GM11168 (cell line): ENCODE data around the gene DCLRE1A.

Source experiments
- in situ Hi-C: fragments of 300-500 bp; cut with MboI; formaldehyde crosslinking; loops from one replicate; pipeline ENCODE4 v1.12.0; 2022; ENCODE audit warnings: low sequenced_read_pairs; ENCODE audit not compliant: unreplicated experiment

DCLRE1A gene

GRCh38 chr10:113802997-113803396 is 50.9 kb downstream of the DCLRE1A start:
- in situ Hi-C loops, result loop anchor here (5.0 kb wide), 1 partner anchor 299 kb away; no protein-coding TSS in a partner anchor

GRCh38 chr10:113801569-113801968 is 52.3 kb downstream of the DCLRE1A start:
- in situ Hi-C loops, result loop anchor here (5.0 kb wide), 1 partner anchor 301 kb away; no protein-coding TSS in a partner anchor

GRCh38 chr10:113791691-113792090 is 62.2 kb downstream of the DCLRE1A start:
- in situ Hi-C loops, result no loop called here

DNA sequence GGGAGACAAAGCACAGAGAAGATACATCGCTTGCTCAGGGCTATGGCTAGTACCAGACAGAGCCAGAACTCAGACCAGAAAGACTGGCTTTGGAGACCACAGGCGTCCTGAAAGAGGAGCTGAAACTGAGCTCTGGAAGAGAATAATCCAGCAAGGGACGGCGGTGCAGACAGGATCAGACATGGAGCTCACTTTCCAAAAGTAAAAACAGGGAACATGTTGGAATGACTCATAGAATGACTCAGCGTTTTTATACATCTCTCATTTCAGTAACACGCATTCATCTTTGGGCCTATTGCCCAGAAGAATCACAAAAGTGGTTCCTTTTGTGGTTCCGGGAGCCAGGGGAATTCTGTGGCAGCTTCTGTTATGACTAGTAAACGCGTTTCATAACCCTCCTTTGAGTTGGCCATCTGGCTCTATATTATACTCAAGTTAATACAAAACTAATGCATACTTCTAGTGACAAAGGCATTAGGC is 65.2 kb downstream of the DCLRE1A start:
- in situ Hi-C loops, result no loop called here
